ENCODE data around the gene CTNNA3.

DNA sequence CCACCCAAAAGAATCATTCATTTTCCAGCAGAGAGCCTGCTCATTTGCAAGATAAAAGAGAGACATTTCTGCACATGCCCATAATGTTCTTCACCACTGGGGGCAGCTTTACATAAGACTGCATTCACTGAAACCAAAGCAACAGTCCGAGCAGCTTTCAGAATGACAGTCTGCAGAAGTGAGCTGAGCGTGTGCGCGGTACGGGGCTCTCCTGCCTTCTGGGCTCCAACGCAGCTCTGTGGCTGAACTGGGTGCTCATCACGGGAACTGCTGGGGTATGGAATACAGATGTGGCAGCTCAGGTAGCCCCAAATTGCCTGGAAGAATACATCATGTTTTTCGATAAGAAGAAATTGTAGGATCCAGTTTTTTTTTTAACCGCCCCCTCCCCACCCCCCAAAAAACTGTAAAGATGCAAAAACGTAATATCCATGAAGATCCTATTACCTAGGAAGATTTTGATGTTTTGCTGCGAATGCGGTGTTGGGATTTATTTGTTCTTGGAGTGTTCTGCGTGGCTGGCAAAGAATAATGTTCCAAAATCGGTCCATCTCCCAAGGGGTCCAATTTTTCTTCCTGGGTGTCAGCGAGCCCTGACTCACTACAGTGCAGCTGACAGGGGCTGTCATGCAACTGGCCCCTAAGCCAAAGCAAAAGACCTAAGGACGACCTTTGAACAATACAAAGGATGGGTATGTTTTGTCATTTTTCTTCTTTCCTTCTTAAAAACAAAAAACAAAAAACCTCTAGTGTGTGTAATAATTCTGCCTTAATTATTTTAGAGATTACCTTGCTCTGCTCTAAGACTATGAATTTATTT lies 769.9 kb downstream of the CTNNA3 start, which contains the start of gene LRRTM3:
- TF ChIP-seq, protein P1, sequence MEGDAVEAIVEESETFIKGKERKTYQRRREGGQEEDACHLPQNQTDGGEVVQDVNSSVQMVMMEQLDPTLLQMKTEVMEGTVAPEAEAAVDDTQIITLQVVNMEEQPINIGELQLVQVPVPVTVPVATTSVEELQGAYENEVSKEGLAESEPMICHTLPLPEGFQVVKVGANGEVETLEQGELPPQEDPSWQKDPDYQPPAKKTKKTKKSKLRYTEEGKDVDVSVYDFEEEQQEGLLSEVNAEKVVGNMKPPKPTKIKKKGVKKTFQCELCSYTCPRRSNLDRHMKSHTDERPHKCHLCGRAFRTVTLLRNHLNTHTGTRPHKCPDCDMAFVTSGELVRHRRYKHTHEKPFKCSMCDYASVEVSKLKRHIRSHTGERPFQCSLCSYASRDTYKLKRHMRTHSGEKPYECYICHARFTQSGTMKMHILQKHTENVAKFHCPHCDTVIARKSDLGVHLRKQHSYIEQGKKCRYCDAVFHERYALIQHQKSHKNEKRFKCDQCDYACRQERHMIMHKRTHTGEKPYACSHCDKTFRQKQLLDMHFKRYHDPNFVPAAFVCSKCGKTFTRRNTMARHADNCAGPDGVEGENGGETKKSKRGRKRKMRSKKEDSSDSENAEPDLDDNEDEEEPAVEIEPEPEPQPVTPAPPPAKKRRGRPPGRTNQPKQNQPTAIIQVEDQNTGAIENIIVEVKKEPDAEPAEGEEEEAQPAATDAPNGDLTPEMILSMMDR (IDR thresholded peaks at IDR 0.05): peak; percentile 54 to 71 (median 60)
- no peak for TF ChIP-seq EP300 (IDR thresholded peaks at IDR 0.05; ENCODE audit: low read depth)
- TF ChIP-seq POLR2AphosphoS5 (IDR thresholded peaks at IDR 0.05): no peak
